Activated B cell treated with CpG ODN at 0.5 μM for 24 hours (primary cell): Measurements from ENCODE around the gene ZNF398. TPM values are rescaled to one million over a fixed set of nuclear protein-coding genes. Genes with fewer than 3 reads are reported as not detected.
A peak's percentile ranks its signal among the peaks of the same experiment; 100 is the strongest.

Experiments
- ATAC-seq: fragments of 200-7000 bp; cut with Tn5 transposase; one replicate; pipeline ENCODE4 v1.10.0; 2021; ENCODE audit warnings: low read depth, mild to moderate bottlenecking, moderate library complexity
- CTCF ChIA-PET: fragments of 350-600 bp; sonication (Branson Sonifier 250); formaldehyde crosslinking; loops from one replicate; lab custom pipeline; 2021; ENCODE audit warnings: antibody characterized with exemption; lab: Charles Lee
- POLR2A ChIA-PET: fragments of 350-600 bp; sonication (Branson Sonifier 250); formaldehyde crosslinking; loops from one replicate; lab custom pipeline; 2021; ENCODE audit warnings: antibody characterized with exemption; lab: Charles Lee
- DNase-seq: peaks from one replicate; pipeline ENCODE4 v3.0.0; 2022
- H3K27ac Mint-ChIP-seq: one replicate; pipeline ENCODE4 v1.8.0; 2020; ENCODE audit warnings: mixed read lengths
- H3K27me3 Mint-ChIP-seq: one replicate; pipeline ENCODE4 v1.8.0; 2021; ENCODE audit warnings: mixed read lengths
- H3K36me3 Mint-ChIP-seq: one replicate; pipeline ENCODE4 v1.8.0; 2021; ENCODE audit warnings: low read depth, mixed read lengths
- H3K4me1 Mint-ChIP-seq: one replicate; pipeline ENCODE4 v1.8.0; 2021; ENCODE audit warnings: mixed read lengths
- H3K4me3 Mint-ChIP-seq: one replicate; pipeline ENCODE4 v1.8.0; 2020; ENCODE audit warnings: mild to moderate bottlenecking, mixed read lengths
- H3K9me3 Mint-ChIP-seq: one replicate; pipeline ENCODE4 v1.8.0; 2020; ENCODE audit warnings: mixed read lengths
- intact Hi-C: fragments of 100-400 bp; cut with micrococcal nuclease; formaldehyde crosslinking; loops from one replicate; pipeline ENCODE4 v1.15.1; 2024
- total RNA-seq: library from RNA; stranded (reverse); gene quantifications from 2 replicates; pipeline ENCODE4 v1.2.3, GENCODE V29; 2022
- TF ChIP-seq, protein P1 (sequence below): fragments of 200-600 bp; IDR thresholded peaks from one replicate; pipeline ENCODE4 v1.8.0; 2022; ENCODE audit warnings: antibody characterized with exemption, mild to moderate bottlenecking

Gene ZNF398
- total RNA-seq, 1 donor from 2014 or later: 17.3 TPM

DNA sequence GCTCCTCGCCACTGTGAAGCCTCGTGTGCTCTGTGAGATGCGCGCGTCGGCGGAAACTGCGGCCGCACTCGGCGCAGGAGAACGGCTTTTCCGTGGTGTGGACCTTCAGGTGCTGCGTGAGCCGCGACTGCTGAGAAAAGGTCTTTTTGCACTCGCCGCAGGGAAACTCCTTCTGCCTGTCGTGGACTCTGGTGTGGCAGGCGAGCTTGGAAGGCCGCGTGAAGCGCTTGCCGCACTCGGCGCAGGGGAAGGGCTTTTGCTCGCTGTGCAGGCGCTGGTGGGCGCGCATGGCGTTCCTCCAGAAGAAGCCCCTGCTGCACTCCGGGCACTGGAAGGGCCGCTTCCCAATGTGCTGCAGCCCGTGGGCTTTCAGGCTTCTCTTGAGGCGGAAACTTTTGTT, 43.0 kb upstream of the ZNF398 start:
- no peak for ATAC-seq
- intact Hi-C loops: no loop called here

DNA sequence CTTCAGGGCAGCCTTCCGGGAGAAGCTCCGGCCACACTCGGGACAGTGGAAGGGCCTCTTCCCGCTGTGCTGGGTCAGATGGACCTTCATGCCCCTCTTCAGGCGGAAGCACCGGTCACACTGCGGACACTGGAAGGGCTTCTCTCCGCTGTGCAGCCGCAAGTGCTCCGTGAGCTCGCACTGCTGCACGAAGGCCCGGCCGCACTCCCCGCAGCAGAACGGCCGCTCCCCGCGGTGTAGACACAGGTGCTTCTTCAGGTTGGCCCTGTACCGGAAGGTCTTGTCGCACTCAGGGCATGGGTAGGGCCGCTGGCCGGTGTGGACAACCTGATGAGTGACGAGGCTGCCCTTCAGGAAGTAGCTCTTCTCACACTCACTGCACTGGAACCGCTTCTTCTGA, 42.5 kb upstream of the ZNF398 start:
- H3K4me3 Mint-ChIP-seq: no peak overlapping the region
- ChIA-PET POLR2A (no interaction called here), CTCF (no interaction called here)
- no peaks in the 10 kb centered on the region for H3K27me3 Mint-ChIP-seq
- intact Hi-C loops: no loop called here
- H3K9me3 Mint-ChIP-seq: no peaks in the 10 kb centered on the region
- ATAC-seq (no peak), DNase-seq (no peak)
- no peaks in the 10 kb centered on the region for H3K4me1 Mint-ChIP-seq
- no peak overlapping the region for H3K27ac Mint-ChIP-seq
- TF ChIP-seq, protein P1, sequence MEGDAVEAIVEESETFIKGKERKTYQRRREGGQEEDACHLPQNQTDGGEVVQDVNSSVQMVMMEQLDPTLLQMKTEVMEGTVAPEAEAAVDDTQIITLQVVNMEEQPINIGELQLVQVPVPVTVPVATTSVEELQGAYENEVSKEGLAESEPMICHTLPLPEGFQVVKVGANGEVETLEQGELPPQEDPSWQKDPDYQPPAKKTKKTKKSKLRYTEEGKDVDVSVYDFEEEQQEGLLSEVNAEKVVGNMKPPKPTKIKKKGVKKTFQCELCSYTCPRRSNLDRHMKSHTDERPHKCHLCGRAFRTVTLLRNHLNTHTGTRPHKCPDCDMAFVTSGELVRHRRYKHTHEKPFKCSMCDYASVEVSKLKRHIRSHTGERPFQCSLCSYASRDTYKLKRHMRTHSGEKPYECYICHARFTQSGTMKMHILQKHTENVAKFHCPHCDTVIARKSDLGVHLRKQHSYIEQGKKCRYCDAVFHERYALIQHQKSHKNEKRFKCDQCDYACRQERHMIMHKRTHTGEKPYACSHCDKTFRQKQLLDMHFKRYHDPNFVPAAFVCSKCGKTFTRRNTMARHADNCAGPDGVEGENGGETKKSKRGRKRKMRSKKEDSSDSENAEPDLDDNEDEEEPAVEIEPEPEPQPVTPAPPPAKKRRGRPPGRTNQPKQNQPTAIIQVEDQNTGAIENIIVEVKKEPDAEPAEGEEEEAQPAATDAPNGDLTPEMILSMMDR: no peak
- H3K36me3 Mint-ChIP-seq: peaks cover 2% of the 10 kb centered on the region

More for the DNA sequence above, 43.0 kb upstream of the ZNF398 start:
- Mint-ChIP-seq H3K9me3 (no peaks in the 10 kb centered on the region), H3K4me3 (no peak overlapping the region), H3K27ac (no peak overlapping the region), H3K27me3 (no peaks in the 10 kb centered on the region), H3K4me1 (no peaks in the 10 kb centered on the region), H3K36me3 (peaks cover 2% of the 10 kb centered on the region)
- POLR2A ChIA-PET: no interaction called here
- TF ChIP-seq, protein P1: no peak
- no peak for DNase-seq
- CTCF ChIA-PET: no interaction called here

DNA sequence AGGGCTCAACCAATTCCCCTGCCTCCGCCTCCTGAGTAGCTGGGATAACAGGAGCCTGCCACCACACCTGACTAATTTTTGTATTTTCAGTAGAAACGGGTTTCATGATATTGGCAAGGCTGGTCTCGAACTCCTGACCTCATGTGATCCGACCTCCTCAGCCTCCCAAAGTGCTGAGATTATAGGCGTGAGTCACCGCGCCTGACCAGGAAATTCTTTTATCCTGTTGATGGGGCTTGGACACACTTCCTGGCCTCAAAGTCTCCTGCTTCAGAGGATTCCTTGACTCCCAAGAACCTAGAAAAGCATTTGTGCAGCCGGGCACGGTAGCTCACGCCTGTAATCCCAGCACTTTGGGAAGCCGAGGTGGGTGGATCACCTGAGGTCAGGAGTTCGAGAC, 37.3 kb upstream of the ZNF398 start:
- intact Hi-C loops: no loop called here
- Mint-ChIP-seq H3K27ac (no peak overlapping the region), H3K9me3 (no peaks in the 10 kb centered on the region), H3K4me1 (no peaks in the 10 kb centered on the region), H3K4me3 (no peak overlapping the region), H3K27me3 (no peaks in the 10 kb centered on the region), H3K36me3 (peaks cover 2% of the 10 kb centered on the region)
- POLR2A ChIA-PET: no interaction called here
- no peak for DNase-seq
- ATAC-seq: no peak
- CTCF ChIA-PET: no interaction called here
- TF ChIP-seq, protein P1: no peak

DNA sequence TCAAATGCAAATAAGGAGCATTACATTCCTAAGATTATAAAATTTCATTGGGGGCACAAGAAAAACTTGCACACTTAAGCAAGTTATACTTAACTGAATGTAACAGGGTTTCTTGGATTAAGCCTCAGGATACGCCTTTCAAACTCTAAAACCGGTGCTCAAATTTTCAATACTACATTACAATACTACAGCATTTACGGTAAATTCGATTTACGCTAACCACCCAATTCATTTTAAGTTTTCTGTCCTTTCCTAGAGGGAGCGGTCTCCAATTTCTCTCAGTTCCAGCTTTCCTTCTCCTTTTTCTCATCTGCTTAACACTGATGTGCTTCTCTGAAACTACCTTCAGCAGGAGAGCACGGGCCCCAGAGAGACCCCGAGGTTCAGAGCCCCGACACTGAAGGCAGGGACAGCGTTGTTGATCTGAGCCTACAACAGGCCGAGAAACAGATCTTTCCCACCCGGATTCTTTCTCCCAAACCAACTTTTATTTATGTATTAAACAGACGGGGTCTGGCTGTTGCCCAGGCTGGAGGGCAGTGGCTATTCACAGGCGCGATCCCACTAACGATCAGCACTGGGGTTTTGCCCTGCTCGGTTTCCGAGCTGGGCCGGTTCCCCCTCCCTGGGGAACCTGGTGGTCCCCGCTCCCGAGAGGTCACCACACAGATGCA, 21.9 kb upstream of the ZNF398 start:
- H3K27me3 Mint-ChIP-seq: no peaks in the 10 kb centered on the region
- H3K4me1 Mint-ChIP-seq: peaks cover 21% of the 10 kb centered on the region
- intact Hi-C loops: loop anchor here (1.0 to 10.0 kb wide), 3 partner anchors 184 to 589 kb away; partner anchors contain the start of gene ZNF746
- H3K36me3 Mint-ChIP-seq: peaks cover 14% of the 10 kb centered on the region
- DNase-seq (no peak), ATAC-seq (no peak)
- no peaks in the 10 kb centered on the region for H3K9me3 Mint-ChIP-seq
- TF ChIP-seq, protein P1: no peak
- H3K4me3 Mint-ChIP-seq: peak overlapping the region; percentile 98
- ChIA-PET CTCF (interaction anchor here (0.6 to 2.7 kb wide), 5 partner anchors 22 to 120 kb away, joined by 3 to 27 read pairs (median 5); partner anchors contain the start of genes ZNF282 and ZNF398), POLR2A (interaction anchor here (0.6 to 2.9 kb wide), 12 partner anchors 22 to 499 kb away, joined by 3 to 66 read pairs (median 6); partner anchors contain the start of genes PDIA4, ZNF282, ZNF398 and ZNF777)
- peak overlapping the region; percentile 98 for H3K27ac Mint-ChIP-seq
